ENCODE results near the gene ACAD11. TPM values are rescaled to one million over a fixed set of nuclear protein-coding genes. Genes with fewer than 3 reads are reported as not detected.
A peak's percentile ranks its signal among the peaks of the same experiment; 100 is the strongest.

Gene ACAD11
- total RNA-seq, 6 donors from 2014 or later, result 15.8 to 50.3 (median 19.5) TPM

- no peak for ATAC-seq (ENCODE audit: low FRiP score in 2 of 2)
- Histone ChIP-seq H3K4me1 (no peaks in the 10 kb centered on the region), H3K27ac (no peak overlapping the region), H3K9me3 (no peaks in the 10 kb centered on the region), H3K27me3 (no peaks in the 10 kb centered on the region), H3K4me3 (no peak overlapping the region), H3K36me3 (peaks cover 0 to 66% (median 44%) of the 10 kb centered on the region in 4 donors)
- no peak for TF ChIP-seq POLR2AphosphoS5 (IDR thresholded peaks at IDR 0.05)
- no peak for TF ChIP-seq CTCF (IDR thresholded peaks at IDR 0.05)
- TF ChIP-seq POLR2A (IDR thresholded peaks at IDR 0.05), result no peak
- no peak for TF ChIP-seq EP300 (IDR thresholded peaks at IDR 0.05)
- peak in 1 of 2 donors; percentile 51 for DNase-seq
- WGBS, 2 donors, result 66 to 71% methylated on average over 3 of the region's 3 CpGs
Observed at GRCh38 chr3:132530624-132531023, 129.0 kb downstream of the ACAD11 start.

- DNase-seq, result no peak
- no peak overlapping the region for H3K4me3 ChIP-seq
- 83 to 90% methylated on average over 3 of the region's 3 CpGs for WGBS, 2 donors
- no peaks in the 10 kb centered on the region for H3K27me3 ChIP-seq
- H3K4me1 ChIP-seq, result no peaks in the 10 kb centered on the region
- ATAC-seq (ENCODE audit: low FRiP score in 2 of 2), result no peak
- no peaks in the 10 kb centered on the region for H3K9me3 ChIP-seq
- H3K36me3 ChIP-seq, result peaks cover 17 to 83% (median 47%) of the 10 kb centered on the region in 4 donors
- H3K27ac ChIP-seq, result no peak overlapping the region
- TF ChIP-seq POLR2A (IDR thresholded peaks at IDR 0.05) (no peak), POLR2AphosphoS5 (IDR thresholded peaks at IDR 0.05) (no peak), EP300 (IDR thresholded peaks at IDR 0.05) (no peak), CTCF (IDR thresholded peaks at IDR 0.05) (no peak)
Observed at GRCh38 chr3:132522353-132522752, 137.3 kb downstream of the ACAD11 start.

GRCh38 chr3:132521901-132522300, 137.7 kb downstream of the ACAD11 start:
- H3K36me3 ChIP-seq, result peaks cover 17 to 83% (median 51%) of the 10 kb centered on the region in 4 donors
- no peak overlapping the region for H3K4me3 ChIP-seq
- no peak for ATAC-seq (ENCODE audit: low FRiP score in 2 of 2)

GRCh38 chr3:132519914-132520313, 139.7 kb downstream of the ACAD11 start:
- WGBS, 2 donors, result 94 to 95% methylated on average over 5 of the region's 5 CpGs

More at GRCh38 chr3:132521901-132522300, 137.7 kb downstream of the ACAD11 start:
- Histone ChIP-seq H3K27me3 (no peaks in the 10 kb centered on the region), H3K4me1 (no peaks in the 10 kb centered on the region), H3K9me3 (no peaks in the 10 kb centered on the region), H3K27ac (no peak overlapping the region)
- no peak for TF ChIP-seq EP300 (IDR thresholded peaks at IDR 0.05)
- no peak for TF ChIP-seq POLR2A (IDR thresholded peaks at IDR 0.05)
- TF ChIP-seq POLR2AphosphoS5 (IDR thresholded peaks at IDR 0.05), result no peak
- TF ChIP-seq CTCF (IDR thresholded peaks at IDR 0.05), result no peak
- DNase-seq, result no peak
- WGBS, 2 donors, result 88 to 95% methylated on average over 5 of the region's 5 CpGs

More at GRCh38 chr3:132519914-132520313, 139.7 kb downstream of the ACAD11 start:
- DNase-seq (no peak), ATAC-seq (ENCODE audit: low FRiP score in 2 of 2) (no peak)
- H3K27ac ChIP-seq, result no peak overlapping the region
- H3K4me3 ChIP-seq, result no peak overlapping the region
- TF ChIP-seq POLR2AphosphoS5 (IDR thresholded peaks at IDR 0.05) (no peak), POLR2A (IDR thresholded peaks at IDR 0.05) (no peak), EP300 (IDR thresholded peaks at IDR 0.05) (no peak), CTCF (IDR thresholded peaks at IDR 0.05) (no peak)
- no peaks in the 10 kb centered on the region for H3K4me1 ChIP-seq
- H3K36me3 ChIP-seq, result peaks cover 26 to 84% (median 46%) of the 10 kb centered on the region in 4 donors
- H3K9me3 ChIP-seq, result no peaks in the 10 kb centered on the region
- no peaks in the 10 kb centered on the region for H3K27me3 ChIP-seq

Data from upper lobe of left lung (tissue), 6 donors.